Heart right ventricle (tissue), 16 donors: ENCODE results near the gene ZNF101. TPM values are rescaled to one million over a fixed set of nuclear protein-coding genes. Genes with fewer than 3 reads are reported as not detected.

Experiments
- ATAC-seq, 8 donors: fragments of 200-7000 bp; cut with Tn5 transposase; one replicate each; pipeline ENCODE4 v1.9.1; 2020; ENCODE audit warnings: mild to moderate bottlenecking in 8 of 8, moderate library complexity in 8 of 8, moderate number of reproducible peaks in 1 of 8
- DNase-seq, 2 donors: peaks; one replicate each; pipeline ENCODE4 v3.0.0-alpha.2; 2020
- H3K27ac ChIP-seq, 10 donors: fragments of 200-600 bp; sonication (generic) in 2 of 10; one replicate each; pipeline versions ENCODE4 v1.5.0 to v1.8.0; 2020 to 2022; ENCODE audit warnings: mild to moderate bottlenecking in 3 of 10
- H3K27me3 ChIP-seq, 7 donors: fragments of 200-600 bp; one replicate each; pipeline ENCODE4 v1.8.0; 2021 to 2022; ENCODE audit warnings: mild to moderate bottlenecking in 2 of 7
- H3K36me3 ChIP-seq, 9 donors: fragments of 200-600 bp; sonication (generic) in 1 of 9; one replicate each; pipeline versions ENCODE4 v1.5.0 to v1.8.0; 2020 to 2022; ENCODE audit warnings: mild to moderate bottlenecking in 2 of 9
- H3K4me1 ChIP-seq, 9 donors: fragments of 200-600 bp; sonication (generic) in 1 of 9; one replicate each; pipeline versions ENCODE4 v1.5.0 to v1.8.0; 2020 to 2022; ENCODE audit warnings: mild to moderate bottlenecking in 4 of 9
- H3K4me3 ChIP-seq, 10 donors: fragments of 200-600 bp; sonication (generic) in 2 of 10; one replicate each; pipeline versions ENCODE4 v1.5.0 to v1.8.0; 2020 to 2022; ENCODE audit warnings: mild to moderate bottlenecking in 7 of 10, moderate library complexity in 2 of 10
- H3K9me3 ChIP-seq, 11 donors: fragments of 200-600 bp in 10 of 11; sonication (generic) in 2 of 11; one replicate each; pipeline versions ENCODE4 v1.5.0 to v1.8.0; 2013 to 2022; ENCODE audit warnings: mild to moderate bottlenecking in 2 of 11, control low read depth in 1 of 11, moderate library complexity in 1 of 11
- CTCF ChIP-seq, 9 donors: fragments of 200-600 bp; sonication (generic) in 2 of 9; IDR thresholded peaks; one replicate each; pipeline versions ENCODE4 v1.5.0 to v1.8.0; 2021 to 2022; ENCODE audit warnings: antibody characterized with exemption in 9 of 9, mild to moderate bottlenecking in 5 of 9, moderate library complexity in 1 of 9
- WGBS, 2 donors: extraction: QIAGEN DNeasy Blood & Tissue Kit; methylation state at CpG; one replicate each; pipeline ENCODE4 v1.1.7; 2013; ENCODE audit warnings: inconsistent platforms in 1 of 2; 5-methylcytosine and 5-hydroxymethylcytosine counted together
- intact Hi-C, 10 donors: fragments of 100-400 bp; cut with DNase I; formaldehyde crosslinking; loops; one replicate each; pipeline versions ENCODE4 v1.11.1 to v1.14.2; 2022
- polyA plus RNA-seq, 2 donors: library from polyadenylated mRNA; stranded (reverse); fragments of 200-250 nt; gene quantifications; one replicate each; pipeline ENCODE4 v1.2.3, GENCODE V29; 2013
- total RNA-seq, 10 donors: library from RNA; stranded (reverse); fragmentation: NEBNext Ultra II Directional in 3 of 10; extraction: Animal tissue kit (Norgen Biotek cat#: 25700) in 3 of 10; gene quantifications; one replicate each; pipeline versions ENCODE4 v1.2.1 to v1.2.4, GENCODE V29; 2021 to 2023
- donor health status: Arrhythmogenic right ventricular cardiomyopathy.
- donor health status: ischemic (EF 13 %, LVEDD 7.1; RV severe dilation, severe dysfunction).
- donor health status: healthy with polysubstance abuse.
- donor health status: DM: no; HTN: yes; CAD: no.
- donor health status: DM: no; HTN: no; CAD: no.
- donor health status: ischemic (EF 25% LVEDD 6.9; RV normal size, moderate dysfunction).
- donor health status: ischemic (EF 25% LVEDD 5.7; RV mildly dilated, moderate dysfunction).
- donor health status: healthy.
- donor health status: DM: yes; HTN: yes; CAD: no.
- donor health status: Ischemic cardiomyopathy.
- donor health status: ischemic (EF 35%, LVEDD 5.7; RV mildly dilated, moderate dysfunction).
- donor health status: nonischemic (EF 11% LVEDD 7.7; RV severe dilation, severe dysfunction).
- donor health status: DM: yes; HTN: yes; CAD: no.
- donor health status: PGD.
- donor health status: ischemic (EF 29% LVEDD 5.4; RV normal size, mild dysfunction).
- donor health status: nonischemic (EF 23%, LVEDD 6.1; RV moderate dilation, normal function).

ZNF101 gene
- total and polyA plus RNA-seq, 12 donors: 2.5 to 6.9 (median 3.8) TPM

- H3K27ac ChIP-seq: no peak overlapping the region
- intact Hi-C loops: no loop called here
- no peak for ATAC-seq
- no peak overlapping the region for H3K4me3 ChIP-seq
- no peak for TF ChIP-seq CTCF (IDR thresholded peaks at IDR 0.05)
- H3K27me3 ChIP-seq: no peaks in the 10 kb centered on the region
- H3K9me3 ChIP-seq: no peaks in the 10 kb centered on the region
- 92 to 93% methylated on average over 33 of the region's 33 CpGs for WGBS, 2 donors
- peaks cover 7 to 91% (median 61%) of the 10 kb centered on the region in 9 donors for H3K36me3 ChIP-seq
- DNase-seq: no peak
- H3K4me1 ChIP-seq: peaks cover 0 to 8% (median 5%) of the 10 kb centered on the region in 9 donors
Measured at GRCh38 chr19:19656451-19657396, 11.9 kb upstream of the ZNF101 start.

GRCh38 chr19:19657397-19657783, 11.2 kb upstream of the ZNF101 start:
- Histone ChIP-seq H3K4me3 (no peak overlapping the region), H3K27ac (no peak overlapping the region), H3K36me3 (peaks cover 7 to 84% (median 56%) of the 10 kb centered on the region in 9 donors), H3K4me1 (peaks cover 4 to 15% (median 10%) of the 10 kb centered on the region in 9 donors), H3K27me3 (no peaks in the 10 kb centered on the region), H3K9me3 (no peaks in the 10 kb centered on the region)
- no peak for ATAC-seq
- no peak for TF ChIP-seq CTCF (IDR thresholded peaks at IDR 0.05)
- intact Hi-C loops: no loop called here
- WGBS, 2 donors: 62 to 64% methylated on average over 10 of the region's 10 CpGs
- DNase-seq: no peak

GRCh38 chr19:19659646-19660245, 8.9 kb upstream of the ZNF101 start:
- intact Hi-C loops: loop anchor here in 2 of 10 donors (5.0 to 10.0 kb wide), 4 partner anchors 73 to 245 kb away; partner anchors contain the start of genes ZNF14 (in 1 of the 2), ZNF506 (in 1 of the 2) and ZNF93 (in 1 of the 2)
- no peak for DNase-seq
- 84 to 85% methylated on average over 17 of the region's 17 CpGs for WGBS, 2 donors

More at GRCh38 chr19:19659646-19660245, 8.9 kb upstream of the ZNF101 start:
- peaks cover 4 to 60% (median 33%) of the 10 kb centered on the region in 9 donors for H3K36me3 ChIP-seq
- no peak for ATAC-seq
- no peaks in the 10 kb centered on the region for H3K9me3 ChIP-seq
- no peak overlapping the region for H3K4me3 ChIP-seq
- H3K27me3 ChIP-seq: no peaks in the 10 kb centered on the region
- no peak for TF ChIP-seq CTCF (IDR thresholded peaks at IDR 0.05)
- no peak overlapping the region for H3K27ac ChIP-seq
- H3K4me1 ChIP-seq: peaks cover 5 to 28% (median 20%) of the 10 kb centered on the region in 9 donors
